Activated gamma-delta T cell treated with anti-CD3 and anti-CD28 coated beads, Interleukin-2, amount 50 U/mL, for 16 hours (primary cell): ENCODE measurements around the gene PPP1CB.
"Not testable (repeated sequence)": the region's sequence is repeated elsewhere in the genome, so short reads cannot be mapped to it uniquely, and the experiment has no call there.

Source experiments
- DNase-seq: peaks from one replicate; pipeline ENCODE4 v3.0.0-alpha.2; 2020; ENCODE audit warnings: low read depth

Gene PPP1CB

GRCh38 chr2:28751252-28751955 is at the start of gene PPP1CB:
Gene PPP1CB, plus strand, starts transcription at chr2:28751830. Its CDS starts 295 bp downstream, at chr2:28752125.
- DNase-seq = peak; percentile 91

- no peak for DNase-seq
Observed at GRCh38 chr2:28702415-28702861, 49.2 kb upstream of the PPP1CB start.

GRCh38 chr2:28702878-28703277 is 48.8 kb upstream of the PPP1CB start:
- no peak for DNase-seq

GRCh38 chr2:28704621-28705020 is 47.0 kb upstream of the PPP1CB start:
- no peak for DNase-seq

- DNase-seq = no peak
Observed at GRCh38 chr2:28705751-28706440, 45.7 kb upstream of the PPP1CB start.

- DNase-seq = no peak
Observed at GRCh38 chr2:28707592-28707991, 44.0 kb upstream of the PPP1CB start.

GRCh38 chr2:28709101-28709500 is 42.5 kb upstream of the PPP1CB start:
- no peak for DNase-seq

GRCh38 chr2:28710545-28710944 is 41.1 kb upstream of the PPP1CB start:
- no peak for DNase-seq

GRCh38 chr2:28713577-28714298 is 37.9 kb upstream of the PPP1CB start:
- no peak for DNase-seq

GRCh38 chr2:28716265-28716865 is 35.3 kb upstream of the PPP1CB start:
- no peak for DNase-seq

GRCh38 chr2:28717339-28717758 is 34.3 kb upstream of the PPP1CB start:
- no peak for DNase-seq

GRCh38 chr2:28720345-28720744 is 31.3 kb upstream of the PPP1CB start:
- no peak for DNase-seq

- no peak for DNase-seq
Observed at GRCh38 chr2:28721601-28722191, 29.9 kb upstream of the PPP1CB start.

- DNase-seq = no peak
Observed at GRCh38 chr2:28725021-28725711, 26.5 kb upstream of the PPP1CB start.

GRCh38 chr2:28726177-28726576 is 25.5 kb upstream of the PPP1CB start:
- DNase-seq = no peak

GRCh38 chr2:28729698-28730097 is 21.9 kb upstream of the PPP1CB start:
- DNase-seq = no peak

GRCh38 chr2:28730641-28731146 is 20.9 kb upstream of the PPP1CB start:
- DNase-seq = no peak

GRCh38 chr2:28735511-28735910 is 16.1 kb upstream of the PPP1CB start:
- DNase-seq = no peak

- DNase-seq = no peak
Observed at GRCh38 chr2:28736034-28736433, 15.6 kb upstream of the PPP1CB start.

- DNase-seq = no peak
Observed at GRCh38 chr2:28737655-28738054, 14.0 kb upstream of the PPP1CB start.

- not testable (repeated sequence) for DNase-seq
Observed at GRCh38 chr2:28742619-28743018, 9.0 kb upstream of the PPP1CB start.
